Measurements from ENCODE around the gene PRRC2B.
A peak's percentile ranks its signal among the peaks of the same experiment; 100 is the strongest.
"Not testable (repeated sequence)": the region's sequence is repeated elsewhere in the genome, so short reads cannot be mapped to it uniquely, and the experiment has no call there.

Gene PRRC2B

DNA sequence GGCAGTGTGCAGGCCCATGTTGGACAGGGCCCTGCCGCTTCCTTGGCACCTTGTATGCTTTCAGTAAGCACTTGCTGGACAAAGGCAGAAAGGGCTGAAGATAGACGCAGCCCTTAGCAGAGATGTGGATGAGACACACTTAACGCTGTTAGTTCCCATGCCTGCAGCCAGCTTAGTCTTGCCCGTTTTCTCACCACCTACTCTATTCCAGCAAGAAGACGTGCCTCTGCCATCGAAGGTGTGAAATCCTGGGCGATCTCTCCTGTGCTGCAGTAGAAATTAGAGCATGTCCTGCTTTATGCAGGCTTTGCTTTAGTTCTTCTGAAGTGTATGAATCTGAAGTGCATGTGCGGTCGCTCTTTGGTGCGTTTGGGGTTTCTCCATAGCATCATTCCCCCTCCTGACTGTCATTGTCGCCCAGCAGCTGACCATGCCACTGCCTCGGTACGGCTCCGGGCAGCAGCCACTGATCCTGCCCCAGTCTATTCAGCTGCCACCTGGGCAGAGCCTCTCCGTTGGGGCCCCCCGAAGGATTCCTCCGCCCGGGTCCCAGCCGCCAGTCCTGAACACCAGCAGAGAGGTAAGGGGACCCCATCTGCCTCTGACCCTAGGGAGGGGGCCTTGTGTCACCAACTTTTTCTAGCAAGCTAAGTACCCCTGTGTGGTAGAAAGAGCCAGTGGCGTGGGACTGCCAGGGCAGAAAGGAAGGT is 97.3 kb downstream of the PRRC2B start:
- no peak for DNase-seq

DNA sequence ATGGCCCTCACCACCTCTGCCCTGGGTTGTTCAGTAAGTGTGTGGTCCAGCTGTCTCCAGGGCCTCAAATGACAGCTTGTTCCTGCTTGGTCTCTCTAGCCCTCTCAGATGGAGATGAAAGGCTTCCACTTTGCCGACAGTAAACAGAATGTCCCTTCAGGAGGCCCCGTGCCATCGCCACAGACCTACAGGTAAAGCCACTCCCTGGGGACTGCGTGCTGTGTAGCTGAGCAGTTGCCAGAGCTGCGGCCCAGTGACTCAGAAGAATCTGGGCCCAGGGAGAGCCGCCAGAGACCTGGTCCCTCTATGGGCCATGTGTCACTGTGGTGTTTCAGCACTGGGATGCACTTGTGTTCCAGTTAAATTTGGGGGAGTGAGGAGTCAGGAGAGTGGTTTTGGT is 98.2 kb downstream of the PRRC2B start:
- no peak for DNase-seq

DNA sequence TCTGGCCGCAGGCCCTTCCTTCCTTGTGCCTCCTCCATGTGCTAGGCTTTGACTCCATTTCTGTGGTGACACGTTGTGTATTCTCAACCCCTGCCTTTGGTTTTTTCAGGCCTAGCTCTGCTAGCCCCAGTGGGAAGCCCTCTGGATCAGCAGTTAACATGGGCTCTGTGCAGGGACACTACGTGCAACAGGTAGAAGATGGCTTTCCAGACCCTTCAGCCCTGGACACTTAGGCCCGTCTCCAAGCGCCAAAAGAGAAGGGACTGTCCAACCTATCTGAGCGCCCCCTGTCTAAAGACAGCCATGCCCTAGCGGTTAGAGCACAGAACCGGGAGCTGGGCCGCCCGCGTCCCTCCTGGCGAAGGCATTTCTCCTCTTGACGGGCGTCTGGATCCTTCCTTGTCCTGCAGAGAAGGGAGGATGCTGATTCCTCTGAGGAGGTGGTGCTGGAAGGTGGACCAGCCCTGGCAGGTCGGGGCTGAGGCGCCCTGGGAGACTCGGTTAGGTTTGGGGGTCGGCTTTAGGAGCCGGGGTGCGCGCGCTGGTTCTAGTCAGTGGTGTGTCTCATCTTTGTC is 100.5 kb downstream of the PRRC2B start:
- no peak for DNase-seq

DNA sequence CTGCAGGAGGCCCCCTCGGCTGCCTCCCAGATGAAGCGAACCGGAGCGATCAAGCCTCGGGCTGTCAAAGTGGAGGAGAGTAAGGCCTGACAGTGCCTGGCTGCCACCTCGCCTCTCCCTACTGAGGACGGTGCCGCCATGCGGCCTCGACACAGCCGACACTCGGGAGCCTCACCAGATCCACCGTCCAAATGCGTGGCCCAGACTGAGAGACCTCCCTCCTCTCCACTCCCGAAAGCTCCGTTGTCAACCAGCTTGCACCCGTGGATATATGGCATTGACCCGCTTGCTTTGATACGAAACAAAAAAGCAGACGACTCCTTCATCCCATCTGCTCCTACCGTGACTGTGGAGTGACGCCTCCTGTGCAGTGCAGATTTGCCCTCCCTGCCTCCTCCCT is 101.9 kb downstream of the PRRC2B start:
- DNase-seq = no peak

DNA sequence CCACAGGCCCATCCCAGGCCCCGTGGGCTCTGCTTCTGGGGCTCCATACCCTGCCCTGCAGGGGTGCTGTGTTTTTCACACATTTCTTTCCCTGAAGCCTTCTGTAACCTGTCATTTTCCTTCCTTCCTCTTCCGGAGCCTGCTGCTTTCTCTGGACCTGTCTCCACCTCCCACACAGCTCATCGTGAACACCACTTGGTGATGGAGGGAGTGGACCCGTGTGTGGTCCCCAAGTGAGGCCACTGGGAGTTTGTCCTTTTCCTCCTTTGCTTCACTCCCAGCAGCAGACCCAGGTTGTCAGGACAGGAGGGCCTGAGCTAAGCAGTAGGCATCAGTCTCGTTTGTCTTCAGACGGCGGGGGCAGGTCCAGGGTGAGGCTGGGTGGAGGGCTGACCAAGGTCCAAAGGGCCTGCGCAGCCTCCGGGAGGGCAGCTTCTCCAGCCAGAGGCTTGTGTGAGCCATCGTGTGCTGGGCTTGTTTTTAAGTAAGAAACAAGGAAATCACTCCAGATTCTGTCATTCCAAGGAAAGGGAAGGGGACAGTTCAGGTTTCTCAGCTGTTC is 103.0 kb downstream of the PRRC2B start:
- DNase-seq = no peak

DNA sequence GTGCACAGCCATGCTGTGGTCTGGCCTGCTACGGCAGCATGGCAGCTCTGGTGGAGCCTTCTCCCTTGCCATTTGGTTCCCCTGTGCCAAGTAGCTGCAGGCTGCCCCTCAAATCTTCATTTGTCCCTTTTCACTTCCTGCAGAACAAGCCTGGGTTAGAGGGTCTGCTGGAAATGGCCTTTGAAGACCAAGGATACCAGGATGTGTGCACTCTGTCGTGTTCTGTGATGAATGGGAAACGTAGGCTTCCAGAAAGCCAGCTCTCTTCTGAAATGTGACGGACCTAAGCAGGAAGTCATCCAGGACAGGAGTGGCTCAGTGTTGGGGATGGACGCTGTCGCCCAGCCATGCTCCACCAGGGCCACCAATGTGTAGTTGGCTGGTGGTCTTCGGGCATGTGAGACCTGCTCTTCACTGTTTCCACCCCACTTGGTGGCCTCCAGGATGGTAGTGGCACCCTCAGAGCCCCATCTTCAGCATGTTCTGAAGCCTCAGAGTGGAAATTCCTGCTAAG is 105.4 kb downstream of the PRRC2B start:
- no peak for DNase-seq

DNA sequence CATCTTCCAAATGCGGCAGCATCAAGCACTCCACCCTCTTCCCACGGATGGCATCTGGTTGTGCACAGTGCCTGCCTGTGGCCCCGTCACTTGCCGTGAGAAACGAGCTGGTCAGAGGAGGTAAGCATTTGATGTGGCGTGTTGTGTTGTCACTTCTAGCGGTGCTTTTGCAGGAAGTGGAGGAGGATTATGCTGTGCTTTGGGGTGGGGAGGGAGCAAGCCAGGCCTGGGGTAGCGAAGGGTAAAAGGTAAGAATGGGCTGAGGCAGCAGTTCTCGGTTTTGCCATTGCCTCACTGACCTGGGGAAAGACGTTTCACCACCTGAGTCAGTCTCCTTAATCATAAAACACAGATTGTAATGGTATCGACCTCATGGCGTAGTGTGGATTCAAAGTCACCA is 106.5 kb downstream of the PRRC2B start:
- peak in 2 of 4 experiments; percentile 11 to 14 for DNase-seq

DNA sequence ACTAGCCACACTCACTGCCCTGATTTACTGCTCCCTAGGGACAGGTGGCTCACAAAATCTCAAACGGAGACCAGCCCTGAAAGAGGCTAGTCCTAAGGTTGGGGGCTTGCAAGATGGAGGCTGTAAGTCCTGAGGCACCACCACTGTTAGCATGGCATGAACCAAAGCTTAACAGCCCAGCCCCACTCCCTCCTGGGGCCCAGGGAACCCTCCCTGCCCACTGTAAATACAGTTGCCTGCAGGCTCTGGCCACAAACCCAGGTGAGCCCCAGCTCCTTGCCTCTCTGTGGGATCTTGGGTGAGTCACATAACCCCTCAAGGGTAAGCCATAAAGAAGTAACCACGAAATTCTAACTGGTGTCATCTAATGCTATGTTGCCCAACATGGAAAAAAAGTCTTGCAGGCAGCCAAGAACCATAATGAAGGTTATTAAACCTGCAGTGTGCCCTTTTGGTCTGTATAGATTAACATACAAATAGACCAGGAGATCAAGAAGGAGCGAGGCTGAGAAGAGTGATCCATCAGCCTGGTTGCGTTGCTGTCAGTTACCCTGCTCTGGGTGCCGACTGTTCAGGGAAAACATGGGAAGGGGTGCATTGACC is 107.2 kb downstream of the PRRC2B start:
- peak in 2 of 4 experiments; percentile 7 to 9 for DNase-seq

DNA sequence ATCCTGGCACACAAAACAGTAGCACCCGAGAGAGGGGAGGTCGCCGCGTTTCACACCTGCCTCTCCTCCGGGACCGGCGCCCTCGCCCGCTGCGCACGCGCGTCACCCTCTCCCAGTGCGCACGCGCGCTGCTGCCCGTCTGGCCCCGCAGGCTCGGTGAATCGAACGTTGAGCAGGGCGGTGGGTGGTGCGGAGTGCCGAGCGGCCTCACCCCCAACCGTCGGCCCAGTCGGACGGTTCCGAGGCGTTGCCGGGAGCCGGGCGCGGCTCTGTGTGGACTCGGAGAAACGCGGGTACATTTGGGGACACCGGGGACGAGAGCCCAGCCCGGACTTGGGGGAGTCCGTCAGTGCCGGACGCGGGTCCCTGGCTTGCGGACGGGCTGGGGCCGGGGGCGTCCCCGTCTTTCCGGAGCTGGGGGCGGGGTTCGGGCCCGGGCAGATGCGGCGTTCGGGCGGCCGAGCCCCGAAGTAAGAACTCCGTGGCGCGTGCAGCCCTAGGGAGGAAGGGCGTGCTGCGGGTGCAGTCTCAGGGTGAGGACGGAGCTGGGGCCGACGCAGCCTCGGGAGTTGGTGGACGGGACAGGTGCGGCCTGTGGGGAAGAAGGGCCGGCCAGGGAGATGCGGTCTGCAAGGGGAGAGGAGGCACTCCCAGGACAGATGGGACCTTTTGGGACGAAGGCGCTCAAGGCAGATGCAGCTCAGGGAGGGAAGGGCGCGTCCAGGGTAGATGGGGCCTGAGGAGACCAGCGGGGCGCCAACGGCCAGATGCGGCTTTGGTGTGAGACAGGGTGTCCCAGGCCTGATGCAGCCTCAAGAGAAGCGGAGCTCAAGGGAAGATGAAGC is 109.1 kb downstream of the PRRC2B start, which contains the start of gene POMT1:
Gene POMT1, plus strand, starts transcription at position 138 of the 845 bp plus-strand sequence. CDS start 1,301 bp downstream, outside the sequence.
- peak; percentile 65 to 82 (median 76) for DNase-seq

DNA sequence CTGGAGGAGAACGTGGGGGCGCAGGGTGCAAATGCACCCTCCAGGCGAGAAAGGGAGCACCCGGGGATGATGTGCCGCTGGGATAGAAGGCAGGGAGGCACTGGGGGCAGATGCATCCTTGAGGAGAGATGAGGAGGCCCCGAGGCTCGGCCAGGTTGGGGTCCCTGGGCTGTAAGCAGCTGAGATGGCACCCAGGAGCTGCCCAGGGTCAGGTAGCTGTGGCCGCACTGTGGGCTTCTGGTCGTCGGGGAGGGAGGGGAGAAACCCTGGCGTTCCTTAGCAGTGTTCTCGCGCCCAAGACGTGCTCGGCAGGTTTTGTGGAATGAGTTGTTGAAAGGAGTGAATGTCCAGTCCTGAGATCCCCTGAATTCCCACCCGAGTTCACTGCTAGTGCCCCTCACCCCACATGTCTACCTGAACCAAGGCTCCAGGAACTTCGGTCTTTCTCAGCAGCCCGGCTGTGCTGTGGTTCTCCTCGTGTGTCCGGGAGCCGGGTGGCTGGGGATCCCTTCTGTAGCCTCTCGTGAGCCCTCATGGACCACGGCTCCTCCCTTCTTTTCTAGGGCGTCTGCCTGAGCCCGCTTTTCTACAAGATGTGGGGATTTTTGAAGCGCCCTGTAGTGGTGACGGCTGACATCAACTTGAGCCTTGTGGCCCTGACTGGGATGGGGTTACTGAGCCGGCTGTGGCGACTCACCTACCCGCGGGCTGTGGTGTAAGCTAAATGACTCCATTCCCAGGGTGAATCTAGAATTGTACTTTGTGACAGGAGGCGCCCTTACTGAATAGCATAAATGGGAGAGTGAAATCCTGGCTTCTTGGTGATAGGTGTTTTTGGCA is 110.0 kb downstream of the PRRC2B start:
- peak in 2 of 4 experiments; percentile 27 to 37 for DNase-seq

DNA sequence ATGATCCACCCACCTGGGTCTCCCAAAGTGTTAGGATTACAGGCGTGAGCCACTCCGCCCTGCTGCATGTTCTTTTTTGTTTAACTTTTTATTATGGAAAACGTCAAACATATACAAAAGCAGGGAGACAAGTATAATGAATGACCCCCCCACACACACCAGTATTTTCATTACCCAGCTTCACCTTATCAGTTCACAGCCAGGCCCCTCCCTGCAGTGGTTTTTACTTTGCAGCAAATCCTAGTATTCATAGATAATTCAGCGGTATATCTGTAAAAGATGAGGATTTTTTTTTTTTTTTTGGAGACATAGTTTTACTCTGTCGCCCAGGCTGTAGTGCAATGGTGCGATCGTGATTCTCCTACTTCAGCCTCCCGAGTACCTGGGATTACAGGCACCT is 111.1 kb downstream of the PRRC2B start:
- no peak for DNase-seq

DNA sequence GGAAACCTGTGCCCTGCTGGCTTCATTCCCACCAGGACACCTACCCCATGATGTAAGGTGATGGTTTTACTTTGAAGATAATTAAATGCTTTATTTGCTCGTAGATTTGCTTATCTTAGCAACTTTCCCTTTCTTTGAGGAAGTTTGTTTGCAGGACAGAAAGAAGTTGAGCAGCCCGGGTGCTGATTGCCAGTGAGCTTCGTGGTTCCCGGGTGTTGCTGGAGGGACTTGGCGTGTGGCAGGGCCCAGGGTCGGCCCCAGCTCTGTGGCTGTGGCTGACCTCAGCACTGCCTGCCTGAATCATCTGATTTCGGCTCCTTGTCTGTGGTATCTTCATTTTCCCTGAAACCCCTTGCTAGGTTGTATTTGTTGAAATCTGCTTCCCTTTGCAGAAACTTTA is 117.5 kb downstream of the PRRC2B start:
- DNase-seq = no peak

DNA sequence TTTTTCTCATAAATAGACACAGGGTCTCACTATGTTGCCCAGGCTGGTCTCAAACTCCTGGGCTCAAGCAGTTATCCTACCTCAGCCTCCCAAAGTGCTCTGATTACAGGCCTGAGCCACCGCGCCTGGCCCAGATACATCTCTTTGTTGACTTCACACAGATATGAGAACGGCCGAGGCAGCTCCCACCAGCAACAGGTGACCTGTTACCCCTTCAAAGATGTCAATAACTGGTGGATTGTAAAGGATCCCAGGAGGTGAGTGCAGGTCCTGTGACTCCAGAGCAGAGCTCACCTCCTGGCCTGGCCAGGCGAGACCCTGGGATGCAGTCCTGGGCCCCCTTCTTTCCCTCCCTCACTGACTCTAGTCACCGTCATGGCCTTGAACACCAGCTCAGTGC is 118.0 kb downstream of the PRRC2B start:
- DNase-seq = no peak

DNA sequence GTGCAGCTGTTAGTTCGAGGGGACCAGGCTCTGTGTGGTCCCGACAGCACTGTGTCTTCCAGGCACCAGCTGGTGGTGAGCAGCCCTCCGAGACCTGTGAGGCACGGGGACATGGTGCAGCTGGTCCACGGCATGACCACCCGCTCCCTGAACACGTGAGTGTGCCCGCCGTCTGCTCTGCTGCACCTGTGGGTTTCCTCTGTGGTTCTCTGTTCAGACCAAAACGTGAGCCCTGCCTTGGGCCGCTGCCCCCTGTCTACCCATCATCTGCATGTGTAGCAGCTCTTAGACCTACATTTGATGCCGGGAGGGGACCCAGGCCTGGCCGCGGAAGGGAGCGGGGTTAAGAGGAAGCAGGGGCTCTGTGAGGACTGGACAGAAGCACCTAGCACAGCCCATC is 119.3 kb downstream of the PRRC2B start:
- no peak for DNase-seq

DNA sequence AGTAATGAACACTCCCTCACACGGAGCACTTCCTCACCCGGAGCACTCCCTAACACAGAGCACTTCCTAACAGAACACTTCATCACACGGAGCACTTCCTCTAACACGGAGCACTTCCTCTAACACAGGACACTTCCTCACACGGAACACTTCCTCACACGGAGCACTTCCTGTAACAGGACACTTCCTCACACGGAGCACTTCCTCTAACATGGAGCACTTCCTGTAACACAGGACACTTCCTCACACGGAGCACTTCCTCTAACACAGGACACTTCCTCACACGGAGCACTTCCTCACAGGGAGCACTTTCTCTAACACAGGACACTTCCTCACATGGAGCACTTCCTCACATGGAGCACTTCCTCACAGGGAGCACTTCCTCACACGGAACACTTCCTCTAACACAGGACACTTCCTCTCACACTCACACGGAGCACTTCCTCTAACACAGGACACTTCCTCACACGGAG is 121.7 kb downstream of the PRRC2B start:
- not testable (repeated sequence) for DNase-seq

DNA sequence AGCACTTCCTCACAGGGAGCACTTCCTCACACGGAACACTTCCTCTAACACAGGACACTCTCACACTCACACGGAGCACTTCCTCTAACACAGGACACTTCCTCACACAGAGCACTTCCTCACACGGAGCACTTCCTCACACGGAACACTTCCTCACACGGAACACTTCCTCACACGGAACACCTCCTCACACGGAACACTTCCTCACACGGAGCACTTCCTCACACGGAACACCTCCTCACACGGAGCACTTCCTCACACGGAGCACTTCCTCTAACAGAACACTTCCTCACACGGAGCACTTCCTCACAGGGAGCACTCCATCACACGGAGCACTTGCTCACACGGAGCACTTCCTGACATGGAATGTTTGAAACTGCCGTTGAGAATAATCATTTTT is 122.2 kb downstream of the PRRC2B start:
- no peak for DNase-seq

DNA sequence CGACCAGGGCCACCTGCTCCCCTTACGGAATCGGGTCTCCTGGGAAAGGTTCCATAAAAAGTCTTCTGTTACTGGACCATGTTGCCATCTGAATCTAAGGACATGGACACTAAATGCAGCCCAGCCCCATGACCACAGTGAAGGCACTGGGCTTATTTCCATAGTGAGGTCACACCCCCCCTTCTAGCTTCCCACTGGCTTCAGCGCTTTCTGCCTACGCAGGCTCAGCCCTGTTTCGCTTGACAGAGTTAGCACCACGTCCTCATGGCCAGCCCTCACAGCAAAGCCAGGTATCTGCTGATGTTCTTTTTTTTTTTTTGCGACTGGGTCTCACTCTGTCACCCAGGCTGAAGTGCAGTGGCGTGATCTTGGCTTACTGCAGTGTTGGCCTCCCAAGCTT is 123.0 kb downstream of the PRRC2B start:
- no peak for DNase-seq

DNA sequence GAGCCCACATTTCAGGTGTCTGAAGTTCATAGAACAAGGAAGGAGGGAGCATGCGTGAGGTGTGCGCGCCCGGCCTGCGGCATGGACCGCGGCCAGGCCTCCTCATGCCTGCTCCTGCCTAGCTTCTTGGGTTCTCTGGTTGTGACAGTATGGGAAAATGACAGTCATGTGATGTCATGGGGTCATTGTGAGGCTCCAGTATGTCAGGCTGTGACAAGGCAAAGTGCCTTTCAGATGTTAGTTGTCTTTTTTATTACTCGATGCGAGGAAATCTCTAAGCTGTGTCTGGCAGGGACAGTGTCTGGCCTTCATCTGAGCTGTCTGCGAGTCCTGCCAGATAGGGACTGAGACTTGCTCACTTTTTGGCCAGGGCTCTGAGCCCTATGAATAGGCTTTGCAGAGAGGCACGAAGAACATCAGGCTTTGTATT is 123.9 kb downstream of the PRRC2B start:
- DNase-seq = no peak

DNA sequence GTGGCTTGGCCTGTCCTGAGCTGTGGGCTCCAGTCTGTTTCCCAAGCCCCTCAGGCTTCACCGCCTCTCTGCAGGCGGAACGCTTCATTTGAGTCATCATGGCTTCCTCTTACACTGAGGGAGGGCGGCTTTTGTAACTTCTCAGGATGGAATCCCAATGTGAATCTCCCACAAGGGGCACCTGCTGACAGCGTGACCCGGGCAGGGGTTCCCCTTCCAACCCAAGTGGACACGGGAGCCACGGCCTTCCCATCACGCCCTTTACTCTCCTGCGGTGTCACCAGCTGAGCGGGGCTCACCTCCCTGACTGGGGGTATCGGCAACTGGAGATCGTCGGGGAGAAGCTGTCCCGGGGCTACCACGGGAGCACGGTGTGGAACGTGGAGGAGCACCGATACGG is 124.7 kb downstream of the PRRC2B start:
- DNase-seq = no peak

DNA sequence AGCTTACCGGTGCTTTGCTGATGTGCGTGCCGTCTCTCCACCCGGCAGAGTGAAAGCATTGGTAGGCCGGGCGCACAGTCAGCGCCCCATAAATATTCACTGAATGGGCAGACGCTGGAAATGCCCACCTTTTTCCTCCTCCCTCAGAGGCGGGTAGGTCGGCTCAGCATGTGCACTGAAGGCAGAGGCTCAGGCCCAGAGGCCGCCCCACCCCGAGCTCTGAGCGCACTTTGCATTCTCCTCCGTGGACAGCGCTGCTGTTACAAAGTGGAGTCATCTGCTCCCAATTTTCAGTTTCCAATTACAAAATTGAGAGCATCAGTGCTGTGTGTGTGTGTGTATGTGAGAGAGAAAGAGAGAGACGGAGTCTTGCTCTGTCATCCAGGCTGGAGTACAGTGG is 126.6 kb downstream of the PRRC2B start:
- no peak for DNase-seq

DNA sequence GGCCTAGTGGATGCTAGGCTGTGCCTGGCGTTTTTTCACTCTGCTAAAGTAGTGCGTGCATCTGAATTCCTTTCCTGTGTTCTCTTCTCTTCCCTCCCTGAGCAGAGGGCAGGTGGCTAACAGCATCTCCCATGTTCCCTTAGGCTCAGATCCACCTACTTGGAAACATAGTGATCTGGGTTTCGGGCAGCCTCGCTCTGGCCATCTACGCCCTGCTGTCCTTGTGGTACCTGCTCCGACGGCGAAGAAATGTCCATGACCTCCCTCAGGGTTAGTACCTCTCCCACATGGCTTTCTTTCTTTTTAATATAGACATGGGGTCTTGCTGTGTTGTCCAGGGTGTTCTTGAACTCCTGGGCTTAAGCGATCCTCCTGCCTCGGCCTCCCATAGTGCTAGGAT is 127.3 kb downstream of the PRRC2B start:
- DNase-seq = no peak

DNA sequence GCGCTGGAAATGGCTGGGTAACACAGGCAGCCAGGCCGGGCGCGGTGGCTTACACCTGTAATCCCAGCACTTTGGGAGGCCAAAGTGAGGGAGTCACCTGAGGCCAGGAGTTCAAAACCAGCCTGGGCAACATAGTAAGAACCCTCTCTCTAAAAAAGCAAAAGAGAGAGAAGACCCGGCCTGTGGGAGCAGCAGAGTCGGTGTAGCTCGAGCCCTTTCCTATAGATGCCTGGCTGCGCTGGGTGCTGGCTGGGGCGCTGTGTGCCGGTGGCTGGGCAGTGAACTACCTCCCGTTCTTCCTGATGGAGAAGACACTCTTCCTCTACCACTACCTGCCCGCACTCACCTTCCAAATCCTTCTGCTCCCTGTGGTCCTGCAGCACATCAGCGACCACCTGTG is 127.9 kb downstream of the PRRC2B start:
- DNase-seq = no peak

Data from activated CD4-positive, CD25-positive, alpha-beta regulatory T cell (primary cell).